NCI-H146 treated with DMSO at 0.1 percent for 48 hours (cell line): ENCODE data around the gene TECPR1.

Source experiments
- DNase-seq: peaks from one replicate; lab custom pipeline; 2025; ENCODE audit not compliant: unreplicated experiment; lab: John Stamatoyannopoulos, UW

The TECPR1 gene

GRCh38 chr7:98285157-98286092 is 33.4 kb upstream of the TECPR1 start:
- DNase-seq: no peak

GRCh38 chr7:98284335-98285036 is 32.5 kb upstream of the TECPR1 start:
- DNase-seq: no peak

GRCh38 chr7:98283887-98284222 is 31.8 kb upstream of the TECPR1 start:
- DNase-seq: no peak

- DNase-seq: no peak
Observed at GRCh38 chr7:98283127-98283886, 31.3 kb upstream of the TECPR1 start.

- no peak for DNase-seq
Observed at GRCh38 chr7:98282703-98283102, 30.7 kb upstream of the TECPR1 start.

GRCh38 chr7:98281757-98282606 is 29.9 kb upstream of the TECPR1 start:
- DNase-seq: no peak

- DNase-seq: peak; percentile 67
Observed at GRCh38 chr7:98280791-98281756, 29.0 kb upstream of the TECPR1 start, which contains the start of gene BRI3. TSS of gene BRI3 (plus strand) at chr7:98281686. CDS start at chr7:98281796, 110 bp downstream.

GRCh38 chr7:98280296-98280695 is 28.3 kb upstream of the TECPR1 start:
- DNase-seq: no peak

GRCh38 chr7:98278936-98279335 is 26.9 kb upstream of the TECPR1 start:
- DNase-seq: peak; percentile 13

- DNase-seq: no peak
Observed at GRCh38 chr7:98278408-98278807, 26.4 kb upstream of the TECPR1 start.

- no peak for DNase-seq
Observed at GRCh38 chr7:98276241-98276761, 24.3 kb upstream of the TECPR1 start.

GRCh38 chr7:98267303-98267702 is 15.3 kb upstream of the TECPR1 start:
- no peak for DNase-seq

GRCh38 chr7:98266840-98267239 is 14.8 kb upstream of the TECPR1 start:
- no peak for DNase-seq

GRCh38 chr7:98265841-98266271 is 13.8 kb upstream of the TECPR1 start:
- no peak for DNase-seq

GRCh38 chr7:98257701-98258100 is 5.7 kb upstream of the TECPR1 start:
- no peak for DNase-seq

- DNase-seq: no peak
Observed at GRCh38 chr7:98256431-98256830, 4.4 kb upstream of the TECPR1 start.

GRCh38 chr7:98254951-98255610 is 3.0 kb upstream of the TECPR1 start:
- no peak for DNase-seq

- no peak for DNase-seq
Observed at GRCh38 chr7:98254516-98254915, 2.5 kb upstream of the TECPR1 start.
